Measurements from ENCODE around the gene HEMK1.

Gene HEMK1

DNA sequence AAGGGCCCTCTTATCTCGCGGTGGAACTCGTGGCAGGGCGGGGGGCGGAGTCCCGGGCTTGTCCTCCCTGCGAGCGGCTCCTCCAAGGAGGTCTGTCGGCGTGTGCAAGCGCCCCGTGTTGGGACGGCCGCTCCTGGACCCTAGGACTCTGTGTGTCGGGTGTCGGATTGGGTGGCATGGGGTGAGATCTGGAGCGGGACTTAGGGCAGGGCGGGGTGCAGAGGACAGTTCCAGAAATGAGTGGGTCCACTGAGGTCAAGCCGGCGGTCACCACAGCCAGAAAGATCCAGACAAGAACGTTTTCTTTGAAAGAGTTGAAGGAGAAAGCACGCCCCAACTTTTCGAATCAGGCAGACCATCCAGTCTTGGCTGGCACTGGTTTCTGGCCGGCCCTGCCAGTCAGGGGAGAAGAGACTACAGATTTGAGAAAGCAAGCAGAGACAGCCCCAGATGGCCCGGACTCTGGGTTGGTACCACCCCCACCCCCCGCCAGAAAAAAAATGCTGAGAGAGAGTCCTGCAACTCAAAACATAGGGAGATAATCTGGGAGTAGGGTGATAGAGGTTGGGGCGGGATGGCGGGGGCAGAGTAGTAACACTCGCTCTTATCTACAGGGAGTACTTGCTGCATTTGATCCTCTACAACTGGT lies 43.0 kb downstream of the HEMK1 start:
- Mint-ChIP-seq H3K27ac (peak overlapping the region; percentile 96 to 97), H3K27me3 (no peaks in the 10 kb centered on the region), H3K36me3 (ENCODE audit: insufficient read depth) (peaks cover 58% of the 10 kb centered on the region), H3K9me3 (no peaks in the 10 kb centered on the region), H3K4me3 (peak overlapping the region; percentile 97 to 99), H3K4me1 (ENCODE audit: low read depth in 2 of 2) (peaks cover 69 to 70% of the 10 kb centered on the region in 2 donors)
- no peak for ATAC-seq (replicated peaks)
- no peak for DNase-seq

DNA sequence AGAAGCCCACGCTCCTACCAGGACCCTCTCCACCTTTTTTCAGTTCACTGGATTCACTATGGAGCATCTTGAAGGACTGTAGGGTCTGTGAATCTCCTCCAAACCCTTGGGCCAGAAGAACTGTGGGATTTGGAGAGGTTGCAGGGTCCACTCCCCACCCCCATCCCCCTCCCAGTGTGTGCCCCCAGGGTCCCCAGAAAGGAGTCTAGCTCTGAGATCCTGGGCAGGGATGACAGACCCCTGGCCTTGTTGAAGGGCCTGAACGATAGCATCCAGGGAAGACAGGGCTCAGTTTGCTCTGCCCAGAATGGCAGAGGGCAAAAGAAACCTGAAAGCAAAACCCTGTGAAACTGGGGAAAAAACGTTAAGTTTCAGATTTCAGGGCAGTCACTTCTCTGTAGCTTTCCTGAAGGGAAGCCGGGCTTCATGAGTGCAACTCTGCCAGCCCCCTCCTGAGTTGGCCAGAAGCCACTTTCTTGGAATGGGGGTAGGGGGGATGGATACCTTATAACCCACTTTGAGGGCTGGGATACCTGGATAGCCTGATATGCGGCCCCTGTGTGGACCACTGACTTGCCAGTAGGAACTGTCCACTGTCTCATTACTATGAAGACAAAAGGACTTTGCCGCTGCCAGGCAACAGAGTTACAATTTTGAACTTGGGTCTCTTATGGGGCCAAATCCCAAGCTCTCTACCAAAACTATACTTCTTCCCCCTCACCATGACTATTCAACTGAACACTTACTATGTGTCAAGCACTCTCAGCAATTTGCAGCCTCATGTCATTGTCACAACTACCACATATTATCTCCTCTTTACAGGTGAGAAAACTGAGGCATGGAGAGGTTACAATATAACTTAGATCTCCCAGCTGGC lies 43.9 kb downstream of the HEMK1 start:
- H3K9me3 Mint-ChIP-seq = no peaks in the 10 kb centered on the region
- DNase-seq (no peak), ATAC-seq (replicated peaks) (no peak)
- peaks cover 65 to 66% of the 10 kb centered on the region in 2 donors for H3K4me1 Mint-ChIP-seq (ENCODE audit: low read depth in 2 of 2)
- H3K27ac Mint-ChIP-seq = peak overlapping the region; percentile 96 to 97
- peaks cover 50% of the 10 kb centered on the region for H3K36me3 Mint-ChIP-seq (ENCODE audit: insufficient read depth)
- H3K27me3 Mint-ChIP-seq = no peaks in the 10 kb centered on the region
- peak overlapping the region; percentile 97 to 99 for H3K4me3 Mint-ChIP-seq

DNA sequence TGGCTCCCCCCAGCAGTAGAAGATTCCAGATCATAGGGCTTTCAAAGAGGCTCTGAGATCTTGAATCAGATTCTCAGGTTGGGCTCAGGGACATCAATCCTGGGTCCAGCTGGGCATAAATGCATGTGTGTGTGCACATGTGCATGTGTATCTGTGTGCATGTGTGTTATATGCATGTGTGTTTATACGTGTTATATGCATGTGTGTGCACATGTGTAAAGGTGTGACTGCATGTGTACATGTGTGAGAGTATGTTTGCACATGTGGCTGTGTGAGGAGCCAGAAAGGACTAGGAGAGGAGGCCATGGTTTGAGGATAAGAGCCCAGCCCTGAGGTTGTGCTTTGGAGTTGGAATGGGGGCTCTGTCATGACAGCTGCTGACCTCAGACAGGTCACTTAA lies 45.9 kb downstream of the HEMK1 start:
- no peak for DNase-seq
- Mint-ChIP-seq H3K36me3 (ENCODE audit: insufficient read depth) (peaks cover 31% of the 10 kb centered on the region), H3K4me1 (ENCODE audit: low read depth in 2 of 2) (peaks cover 61 to 65% of the 10 kb centered on the region in 2 donors), H3K27ac (no peak overlapping the region), H3K27me3 (no peaks in the 10 kb centered on the region), H3K4me3 (no peak overlapping the region), H3K9me3 (no peaks in the 10 kb centered on the region)
- no peak for ATAC-seq (replicated peaks)

DNA sequence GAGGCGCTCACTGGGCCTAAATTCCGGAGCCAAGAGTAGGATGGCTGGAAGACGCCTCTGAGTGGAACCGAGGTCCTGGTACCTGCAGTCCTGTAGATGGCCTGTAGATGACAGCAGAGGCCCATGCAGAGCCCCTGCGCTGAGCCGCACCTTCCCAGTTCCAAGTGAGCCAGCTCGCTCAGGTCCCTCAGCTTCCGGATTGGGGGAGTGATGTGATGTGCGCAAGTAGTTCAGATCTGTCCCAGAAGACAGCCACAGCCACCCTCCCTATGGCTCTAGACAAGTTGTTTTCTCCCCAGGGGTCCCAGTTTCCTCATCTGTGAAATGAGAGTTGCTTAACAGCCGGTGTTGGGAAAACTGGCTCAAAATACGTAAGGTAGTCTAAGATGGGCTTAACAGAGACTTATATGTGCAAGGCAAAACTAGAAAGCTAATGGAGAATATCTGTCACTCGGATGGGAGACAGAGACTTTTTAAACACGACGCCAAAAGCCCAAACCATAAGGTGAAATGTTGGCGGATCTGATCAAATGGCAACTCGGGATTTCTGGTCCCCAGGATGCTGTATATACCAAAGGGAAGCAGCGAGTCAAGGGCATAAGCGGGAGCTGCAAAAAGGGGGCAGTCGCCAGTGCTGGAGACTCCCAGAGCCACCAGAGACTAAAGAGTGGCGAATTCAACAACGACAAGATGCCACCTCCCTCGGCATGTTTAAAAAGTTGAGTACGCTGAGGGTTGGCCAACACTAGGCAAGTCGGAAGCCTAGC lies 46.9 kb downstream of the HEMK1 start:
- DNase-seq = peak; percentile 76 to 82 (median 76)
- Mint-ChIP-seq H3K27ac (peak overlapping the region; percentile 88 to 89), H3K36me3 (ENCODE audit: insufficient read depth) (peaks cover 32% of the 10 kb centered on the region), H3K4me1 (ENCODE audit: low read depth in 2 of 2) (peaks cover 60 to 66% of the 10 kb centered on the region in 2 donors), H3K9me3 (no peaks in the 10 kb centered on the region), H3K27me3 (no peaks in the 10 kb centered on the region), H3K4me3 (peak overlapping the region; percentile 88 to 94)
- peak; percentile 37 for ATAC-seq (replicated peaks)

DNA sequence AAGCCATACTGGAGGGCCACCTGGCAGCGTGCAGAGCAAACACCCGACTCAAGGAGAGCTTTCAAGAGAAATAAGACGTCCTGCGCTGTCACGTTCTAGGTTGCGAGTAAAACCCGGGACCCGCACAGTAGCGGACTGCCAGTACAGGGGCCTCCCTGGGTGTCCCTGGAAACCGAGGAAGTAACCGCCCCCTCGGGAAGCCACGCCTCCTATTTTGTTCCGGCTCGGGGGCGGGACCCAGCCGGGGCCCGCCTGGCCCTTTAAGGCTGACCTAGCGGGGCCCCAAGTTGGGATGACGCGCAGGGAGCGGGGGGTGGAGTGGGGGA lies 47.4 kb downstream of the HEMK1 start:
- no peaks in the 10 kb centered on the region for H3K9me3 Mint-ChIP-seq
- peaks cover 60 to 66% of the 10 kb centered on the region in 2 donors for H3K4me1 Mint-ChIP-seq (ENCODE audit: low read depth in 2 of 2)
- peak; percentile 63 for ATAC-seq (replicated peaks)
- H3K27me3 Mint-ChIP-seq = no peaks in the 10 kb centered on the region
- DNase-seq = peak; percentile 94 to 97 (median 94)
- peaks cover 26% of the 10 kb centered on the region for H3K36me3 Mint-ChIP-seq (ENCODE audit: insufficient read depth)
- H3K4me3 Mint-ChIP-seq = peak overlapping the region; percentile 88 to 94
- peak overlapping the region; percentile 88 to 89 for H3K27ac Mint-ChIP-seq

DNA sequence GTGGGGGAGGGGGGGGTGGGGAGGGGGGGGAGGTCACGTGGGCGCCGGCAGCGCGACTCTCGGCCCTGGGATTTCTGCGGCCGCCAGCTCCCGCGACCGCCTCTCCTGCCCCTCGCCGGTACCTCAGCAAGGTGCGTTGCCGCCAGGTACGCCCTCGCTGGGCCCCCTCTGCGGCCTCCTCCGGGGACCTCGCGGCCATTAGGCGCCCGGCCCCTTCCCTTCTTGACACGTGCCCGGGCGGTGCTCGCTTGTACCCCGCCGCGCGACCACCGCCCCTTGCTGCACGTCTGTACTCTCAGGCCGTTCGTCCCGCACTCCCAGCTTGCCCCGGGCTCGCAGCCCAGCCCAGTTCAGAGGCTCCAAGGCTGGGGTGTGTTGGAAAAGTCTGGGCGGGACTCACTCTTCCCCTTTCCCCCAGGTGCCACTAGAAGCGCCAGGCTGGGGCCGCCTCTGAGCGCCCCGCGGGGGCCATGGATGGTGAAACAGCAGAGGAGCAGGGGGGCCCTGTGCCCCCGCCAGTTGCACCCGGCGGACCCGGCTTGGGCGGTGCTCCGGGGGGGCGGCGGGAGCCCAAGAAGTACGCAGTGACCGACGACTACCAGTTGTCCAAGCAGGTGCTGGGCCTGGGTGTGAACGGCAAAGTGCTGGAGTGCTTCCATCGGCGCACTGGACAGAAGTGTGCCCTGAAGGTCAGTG lies 47.9 kb downstream of the HEMK1 start, which contains the start of gene MAPKAPK3:
Gene MAPKAPK3 (plus strand): TSS at position 56 of the 696 bp plus-strand sequence. CDS start 415 bp downstream, at position 471.
- H3K36me3 Mint-ChIP-seq (ENCODE audit: insufficient read depth) = peaks cover 22% of the 10 kb centered on the region
- H3K4me3 Mint-ChIP-seq = peak within 1 kb of the TSS; percentile 88 to 94
- DNase-seq (peak in 2 of 3 experiments; percentile 29 to 30), ATAC-seq (replicated peaks) (peak; percentile 6)
- peak within 1 kb of the TSS; percentile 89 to 94 for H3K27ac Mint-ChIP-seq
- no peaks in the 10 kb centered on the region for H3K27me3 Mint-ChIP-seq
- peaks cover 58 to 61% of the 10 kb centered on the region in 2 donors for H3K4me1 Mint-ChIP-seq (ENCODE audit: low read depth in 2 of 2)
- H3K9me3 Mint-ChIP-seq = no peaks in the 10 kb centered on the region

DNA sequence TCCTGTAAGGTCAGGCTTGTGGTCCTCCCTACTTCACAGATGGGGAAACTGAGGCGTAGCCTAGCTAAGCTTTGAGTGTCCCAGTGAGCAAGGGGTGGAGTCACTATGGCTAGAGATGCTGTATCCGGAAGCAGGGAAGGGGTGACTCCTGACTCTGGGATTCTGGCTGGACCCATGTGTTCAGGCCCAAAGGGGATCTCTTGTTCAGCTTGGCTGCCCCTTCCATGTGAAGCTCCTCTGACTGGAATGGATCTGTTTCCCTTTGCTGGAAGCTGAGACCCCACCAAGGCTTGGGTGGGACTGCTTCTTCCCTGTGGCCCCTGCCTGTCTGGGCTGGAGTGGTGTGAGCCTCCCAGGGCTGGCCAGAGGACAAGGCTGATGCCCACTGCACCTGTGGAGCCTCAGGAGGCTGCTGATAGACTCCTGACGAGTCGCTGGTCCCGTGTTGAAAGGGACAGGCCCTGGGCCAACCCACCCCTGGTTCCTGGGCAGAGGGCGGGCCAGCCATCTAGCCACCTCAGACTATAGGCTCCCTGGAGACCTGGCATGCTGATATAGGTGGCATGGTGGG lies 48.7 kb downstream of the HEMK1 start:
- ATAC-seq (replicated peaks) (no peak), DNase-seq (no peak)
- H3K27ac Mint-ChIP-seq = peak overlapping the region; percentile 89 to 94
- H3K27me3 Mint-ChIP-seq = no peaks in the 10 kb centered on the region
- H3K4me3 Mint-ChIP-seq = peak overlapping the region; percentile 88 to 94
- H3K4me1 Mint-ChIP-seq (ENCODE audit: low read depth in 2 of 2) = peaks cover 54 to 59% of the 10 kb centered on the region in 2 donors
- peaks cover 24% of the 10 kb centered on the region for H3K36me3 Mint-ChIP-seq (ENCODE audit: insufficient read depth)
- H3K9me3 Mint-ChIP-seq = no peaks in the 10 kb centered on the region

DNA sequence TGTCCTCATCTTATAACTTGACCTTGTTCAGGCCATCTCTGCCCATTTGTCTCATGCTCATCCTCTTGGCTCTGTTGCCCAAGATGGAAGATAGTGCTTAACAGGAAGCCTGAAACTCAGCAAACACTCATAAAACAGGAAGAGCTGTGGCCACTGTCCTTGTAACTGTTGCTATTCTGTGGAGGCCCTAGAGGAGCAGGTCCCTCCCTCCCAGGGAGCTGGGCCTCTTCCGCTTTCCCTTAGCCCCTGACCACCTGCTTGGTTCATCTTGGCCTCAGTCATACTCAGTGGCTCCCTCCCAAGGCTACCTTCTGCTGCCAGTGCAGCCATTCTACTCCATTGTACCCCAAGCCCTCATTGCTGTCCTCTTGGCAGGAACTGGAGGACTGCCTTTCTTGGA lies 51.1 kb downstream of the HEMK1 start:
- Mint-ChIP-seq H3K9me3 (no peaks in the 10 kb centered on the region), H3K36me3 (ENCODE audit: insufficient read depth) (peaks cover 24% of the 10 kb centered on the region), H3K27me3 (no peaks in the 10 kb centered on the region), H3K4me1 (ENCODE audit: low read depth in 2 of 2) (peaks cover 64 to 68% of the 10 kb centered on the region in 2 donors), H3K4me3 (peak overlapping the region; percentile 50 to 94), H3K27ac (peak overlapping the region; percentile 89 to 94)
- DNase-seq (no peak), ATAC-seq (replicated peaks) (no peak)

DNA sequence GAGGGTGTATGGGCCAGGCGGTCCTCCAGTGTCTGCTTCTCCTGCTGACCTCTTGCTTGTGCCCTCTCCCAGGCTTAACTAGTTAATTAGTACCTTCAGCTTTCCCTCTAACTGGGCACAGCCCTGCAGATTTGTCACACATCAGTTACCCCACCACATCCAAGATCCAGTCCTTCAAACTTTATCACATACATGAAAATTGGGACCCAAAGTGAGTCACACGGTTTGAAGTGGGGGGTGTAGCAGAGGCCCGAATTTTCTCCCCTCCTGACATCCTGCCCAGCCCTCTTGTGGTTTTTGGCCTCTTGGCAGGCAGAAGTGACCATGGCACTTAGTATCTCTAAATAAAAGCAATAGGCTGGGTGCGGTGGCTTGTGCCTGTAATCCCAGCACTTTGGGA lies 51.5 kb downstream of the HEMK1 start:
- H3K4me3 Mint-ChIP-seq = peak overlapping the region; percentile 50 to 94
- H3K27ac Mint-ChIP-seq = peak overlapping the region; percentile 89 to 94
- ATAC-seq (replicated peaks) = no peak
- H3K9me3 Mint-ChIP-seq = no peaks in the 10 kb centered on the region
- no peak for DNase-seq
- H3K4me1 Mint-ChIP-seq (ENCODE audit: low read depth in 2 of 2) = peaks cover 62 to 68% of the 10 kb centered on the region in 2 donors
- H3K36me3 Mint-ChIP-seq (ENCODE audit: insufficient read depth) = peaks cover 24% of the 10 kb centered on the region
- no peaks in the 10 kb centered on the region for H3K27me3 Mint-ChIP-seq

DNA sequence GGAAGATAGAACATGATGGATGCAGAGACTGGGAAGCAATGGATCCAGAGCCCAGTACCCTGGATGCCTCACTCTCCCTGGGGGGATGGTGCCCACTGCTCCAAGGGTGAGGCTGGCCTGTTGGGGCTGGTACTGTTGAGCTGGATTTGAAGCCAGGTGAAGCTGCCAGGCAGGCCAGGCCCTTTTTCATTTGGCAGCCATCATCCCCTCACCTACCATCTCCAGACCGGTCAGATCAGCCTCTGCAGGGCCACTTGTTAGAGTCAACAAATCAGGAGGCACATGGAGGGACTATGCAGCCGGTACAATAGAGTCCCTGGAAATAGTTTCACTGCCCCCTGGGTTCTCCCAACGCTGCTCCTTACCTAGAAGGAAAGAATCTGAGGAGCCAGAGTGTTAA lies 53.6 kb downstream of the HEMK1 start:
- DNase-seq (no peak), ATAC-seq (replicated peaks) (no peak)
- Mint-ChIP-seq H3K9me3 (no peaks in the 10 kb centered on the region), H3K4me1 (ENCODE audit: low read depth in 2 of 2) (peaks cover 67 to 70% of the 10 kb centered on the region in 2 donors), H3K36me3 (ENCODE audit: insufficient read depth) (peaks cover 18% of the 10 kb centered on the region), H3K27ac (peak overlapping the region; percentile 78 to 91), H3K27me3 (no peaks in the 10 kb centered on the region), H3K4me3 (peak overlapping the region; percentile 60 to 67)

DNA sequence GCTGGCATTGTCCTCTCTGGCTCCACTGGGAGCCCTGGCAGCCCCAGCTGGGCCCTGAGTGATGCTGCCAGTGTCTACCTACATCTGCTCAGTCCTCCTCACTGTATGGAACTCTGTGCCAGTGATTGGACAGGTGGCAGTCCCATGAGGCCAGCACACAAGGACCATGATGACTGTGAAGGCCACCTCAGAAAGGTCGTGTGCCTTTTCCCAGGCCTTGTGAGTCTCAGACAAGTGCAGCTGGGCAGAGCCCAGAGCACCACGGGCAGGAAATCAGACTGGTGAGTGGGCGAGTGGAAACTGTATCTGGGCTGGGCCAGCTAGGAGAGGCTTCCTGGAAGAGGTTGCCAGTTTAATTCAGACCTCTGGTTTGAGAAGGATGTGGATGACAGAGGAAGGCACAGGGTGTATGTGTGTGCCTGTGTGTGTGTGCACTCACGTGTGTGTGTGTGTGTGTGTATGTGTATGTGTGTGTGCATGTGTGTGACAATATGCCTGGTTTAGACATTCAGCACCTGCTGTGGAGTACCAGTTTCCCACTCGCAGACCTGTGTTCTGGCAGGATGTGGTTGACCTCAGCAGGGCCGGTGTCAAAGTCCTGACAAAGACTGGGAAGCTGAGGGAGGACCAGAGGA lies 54.6 kb downstream of the HEMK1 start:
- peak in 2 of 3 experiments; percentile 10 to 23 for DNase-seq
- peak overlapping the region; percentile 60 to 67 for H3K4me3 Mint-ChIP-seq

DNA sequence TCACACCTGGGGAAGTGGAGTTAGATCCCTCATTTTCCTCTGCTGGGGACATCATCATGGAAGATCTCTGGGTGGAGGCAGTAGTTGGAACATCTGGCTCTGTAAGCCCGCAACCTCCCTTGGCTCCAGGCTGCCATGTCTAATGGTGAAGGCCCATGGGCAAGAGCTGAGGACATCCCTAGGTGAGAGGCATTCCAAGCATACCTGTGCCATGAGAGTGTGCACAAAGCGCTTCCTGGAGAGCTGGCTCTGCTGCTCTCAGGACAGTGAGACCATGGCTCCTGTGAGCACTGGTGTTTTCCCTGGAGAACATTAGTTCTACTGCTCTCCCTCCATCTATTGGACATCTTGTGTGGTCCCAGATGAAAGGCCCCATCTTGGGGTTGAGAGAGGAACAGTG lies 55.3 kb downstream of the HEMK1 start:
- no peak for ATAC-seq (replicated peaks)
- peaks cover 23% of the 10 kb centered on the region for H3K36me3 Mint-ChIP-seq (ENCODE audit: insufficient read depth)
- DNase-seq = no peak
- H3K4me1 Mint-ChIP-seq (ENCODE audit: low read depth in 2 of 2) = peaks cover 56 to 66% of the 10 kb centered on the region in 2 donors
- H3K4me3 Mint-ChIP-seq = peak overlapping the region; percentile 60 to 67
- no peaks in the 10 kb centered on the region for H3K27me3 Mint-ChIP-seq
- peak overlapping the region; percentile 78 to 91 for H3K27ac Mint-ChIP-seq
- H3K9me3 Mint-ChIP-seq = no peaks in the 10 kb centered on the region

More for the DNA sequence above, 54.6 kb downstream of the HEMK1 start:
- Mint-ChIP-seq H3K36me3 (ENCODE audit: insufficient read depth) (peaks cover 23% of the 10 kb centered on the region), H3K4me1 (ENCODE audit: low read depth in 2 of 2) (peaks cover 60 to 69% of the 10 kb centered on the region in 2 donors), H3K27me3 (no peaks in the 10 kb centered on the region), H3K27ac (peak overlapping the region; percentile 78 to 91), H3K9me3 (no peaks in the 10 kb centered on the region)
- peak; percentile 69 for ATAC-seq (replicated peaks)
